ACC112 (cell line): ENCODE measurements around the gene FRY.

Source experiments
- H2AFZ ChIP-seq: fragments of 200-600 bp; sonication (generic); one replicate; pipeline ENCODE4 v1.6.0; 2017; ENCODE audit warnings: antibody characterized with exemption, low read length; ENCODE audit not compliant: unreplicated experiment
- H3K27ac ChIP-seq: fragments of 200-600 bp; sonication (generic); 2 replicates; pipeline ENCODE4 v1.5.1; 2014; ENCODE audit warnings: low read depth, mild to moderate bottlenecking, antibody characterized with exemption, low read length, moderate library complexity
- H3K27me3 ChIP-seq: fragments of 200-600 bp; sonication (generic); 2 replicates; pipeline ENCODE4 v1.6.1; 2014; ENCODE audit warnings: mild to moderate bottlenecking, antibody characterized with exemption, low read length, moderate library complexity, mixed read lengths; ENCODE audit not compliant: insufficient read depth
- H3K36me3 ChIP-seq: fragments of 200-600 bp; sonication (generic); 2 replicates; pipeline ENCODE4 v1.6.1; 2016; ENCODE audit warnings: mild to moderate bottlenecking, antibody characterized with exemption, low read length, moderate library complexity, mixed read lengths; ENCODE audit not compliant: insufficient read depth
- H3K4me1 ChIP-seq: fragments of 200-600 bp; sonication (generic); one replicate; pipeline ENCODE4 v1.6.1; 2016; ENCODE audit warnings: low read length, mixed read lengths; ENCODE audit not compliant: insufficient read depth, unreplicated experiment, control insufficient read depth
- H3K4me3 ChIP-seq: fragments of 200-600 bp; sonication (generic); 2 replicates; pipeline ENCODE4 v1.5.1; 2014; ENCODE audit warnings: mild to moderate bottlenecking, low read depth, low read length
- H3K79me2 ChIP-seq: fragments of 200-600 bp; sonication (generic); one replicate; pipeline ENCODE4 v1.6.0; 2016; ENCODE audit warnings: low read length; ENCODE audit not compliant: control insufficient read depth, unreplicated experiment, insufficient read depth

The FRY gene

DNA sequence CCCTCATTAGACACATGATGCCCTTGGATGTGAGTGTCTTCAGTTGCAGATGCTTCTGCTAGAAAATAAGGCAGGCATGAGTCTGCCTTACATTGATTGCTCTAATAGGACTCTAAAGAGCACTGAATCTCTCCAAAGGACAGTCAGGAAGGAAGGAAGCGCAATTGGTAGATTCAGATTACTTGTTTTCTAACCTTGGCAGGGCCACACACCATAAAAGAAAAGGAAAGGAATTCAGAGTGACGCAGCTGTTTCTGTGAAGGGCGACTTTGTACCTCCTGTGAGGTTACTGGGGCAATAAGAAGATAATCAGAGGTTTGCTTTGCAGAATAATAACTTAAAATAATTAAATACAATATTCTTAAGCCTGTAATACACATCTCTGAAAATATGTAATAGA lies 48.0 kb downstream of the FRY start:
- no peak overlapping the region for H2AFZ ChIP-seq
- no peaks in the 10 kb centered on the region for H3K27me3 ChIP-seq
- H3K36me3 ChIP-seq, result no peaks in the 10 kb centered on the region
- H3K79me2 ChIP-seq, result no peaks in the 10 kb centered on the region
- no peaks in the 10 kb centered on the region for H3K4me1 ChIP-seq
- H3K4me3 ChIP-seq, result no peak overlapping the region
- no peak overlapping the region for H3K27ac ChIP-seq

DNA sequence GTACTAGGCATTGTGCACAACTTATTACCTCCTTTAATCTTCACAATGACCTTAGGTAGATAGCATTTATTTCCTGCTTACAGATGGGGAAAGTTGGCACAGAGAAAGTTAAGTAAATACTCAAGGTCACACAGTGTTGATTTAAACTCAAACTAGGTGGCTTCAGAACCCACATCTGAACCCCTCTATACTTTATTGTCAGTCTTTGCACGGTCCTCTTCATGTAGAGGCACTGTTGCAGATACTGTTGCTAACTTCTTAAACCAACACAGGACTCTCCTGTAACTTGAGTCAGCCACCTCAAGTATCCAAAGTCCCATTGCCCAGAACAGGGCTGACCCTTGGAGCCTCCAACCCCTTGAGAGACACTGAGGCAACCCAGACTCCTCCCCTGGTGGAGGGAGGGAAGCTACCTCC lies 48.8 kb downstream of the FRY start:
- no peak overlapping the region for H2AFZ ChIP-seq
- H3K27me3 ChIP-seq, result no peaks in the 10 kb centered on the region
- no peak overlapping the region for H3K4me3 ChIP-seq
- H3K27ac ChIP-seq, result no peak overlapping the region
- no peaks in the 10 kb centered on the region for H3K36me3 ChIP-seq
- H3K4me1 ChIP-seq, result no peaks in the 10 kb centered on the region
- no peaks in the 10 kb centered on the region for H3K79me2 ChIP-seq

DNA sequence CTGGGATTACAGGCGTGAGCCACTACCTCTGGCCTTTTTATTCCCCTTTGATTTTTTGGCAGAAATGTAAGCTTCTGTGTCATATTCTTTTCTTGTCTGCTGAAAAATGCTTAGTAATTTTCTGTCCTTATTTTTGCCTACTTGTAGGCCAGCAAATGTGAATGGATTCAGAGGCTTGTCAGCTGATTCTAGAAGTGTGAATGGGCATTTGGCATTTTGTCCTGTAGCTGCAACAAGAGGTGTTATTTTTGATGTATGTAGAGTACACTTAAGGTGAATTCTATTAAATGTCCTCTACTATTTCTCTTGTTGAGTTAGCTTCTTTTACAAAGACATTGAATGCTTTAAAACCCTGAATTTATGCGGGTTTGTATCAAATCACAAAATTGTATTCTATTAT lies 50.0 kb downstream of the FRY start:
- Histone ChIP-seq H3K36me3 (no peaks in the 10 kb centered on the region), H3K4me3 (no peak overlapping the region), H2AFZ (no peak overlapping the region), H3K27ac (no peak overlapping the region), H3K27me3 (no peaks in the 10 kb centered on the region), H3K4me1 (no peaks in the 10 kb centered on the region), H3K79me2 (no peaks in the 10 kb centered on the region)

DNA sequence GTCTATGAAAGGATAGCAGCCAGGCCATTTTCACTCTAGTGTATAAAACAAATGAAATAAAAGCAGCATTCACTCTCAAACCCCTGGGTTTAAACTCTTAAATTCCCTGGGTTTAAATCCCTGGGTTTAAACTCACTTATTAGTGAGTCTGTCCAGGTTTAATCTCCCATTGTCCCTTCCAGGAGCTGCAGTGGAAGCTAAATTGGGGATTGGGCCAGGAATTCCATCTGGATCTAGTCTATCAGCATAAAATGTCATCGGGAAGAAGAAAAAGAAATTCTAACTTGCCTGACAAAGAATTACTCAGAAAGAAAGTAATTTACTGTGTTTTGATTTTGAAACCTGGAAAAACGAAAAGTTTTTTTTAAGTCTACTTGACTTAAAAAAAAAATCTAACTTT lies 54.8 kb downstream of the FRY start:
- Histone ChIP-seq H3K4me3 (no peak overlapping the region), H2AFZ (no peak overlapping the region), H3K79me2 (no peaks in the 10 kb centered on the region), H3K36me3 (no peaks in the 10 kb centered on the region), H3K27me3 (no peaks in the 10 kb centered on the region), H3K4me1 (no peaks in the 10 kb centered on the region), H3K27ac (no peak overlapping the region)

DNA sequence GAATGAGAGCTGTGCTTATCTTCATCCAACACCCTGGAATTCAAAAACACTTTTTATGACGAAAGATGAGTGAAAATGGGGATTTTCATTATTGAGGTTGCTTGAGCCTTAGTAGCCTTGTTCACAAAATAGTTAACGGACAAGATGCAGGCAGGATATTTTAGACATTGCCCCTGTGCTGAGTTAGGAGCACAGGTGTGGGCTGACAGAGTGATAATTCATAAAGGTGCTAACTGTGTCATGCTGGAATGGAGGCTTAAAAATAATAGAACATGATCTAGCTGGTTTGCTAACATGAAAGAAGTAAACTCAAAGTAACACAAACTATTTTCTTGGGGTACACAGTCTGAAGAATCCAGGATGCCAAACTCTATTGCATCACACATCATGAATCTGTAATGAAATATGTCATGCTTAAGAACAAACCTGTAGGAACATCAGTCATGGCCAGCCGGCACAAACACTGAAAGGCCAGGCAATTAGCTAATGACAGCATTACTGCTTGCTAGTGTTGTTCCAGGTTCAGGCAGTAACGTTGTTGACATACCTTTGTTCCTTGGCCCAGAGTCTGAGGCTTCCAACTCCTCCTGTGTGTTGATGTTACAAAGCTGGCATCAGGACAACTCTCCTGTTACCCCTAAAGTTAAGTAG lies 55.3 kb downstream of the FRY start:
- Histone ChIP-seq H3K4me3 (no peak overlapping the region), H3K79me2 (no peaks in the 10 kb centered on the region), H3K36me3 (no peaks in the 10 kb centered on the region), H3K4me1 (no peaks in the 10 kb centered on the region), H3K27ac (no peak overlapping the region), H3K27me3 (no peaks in the 10 kb centered on the region), H2AFZ (no peak overlapping the region)

DNA sequence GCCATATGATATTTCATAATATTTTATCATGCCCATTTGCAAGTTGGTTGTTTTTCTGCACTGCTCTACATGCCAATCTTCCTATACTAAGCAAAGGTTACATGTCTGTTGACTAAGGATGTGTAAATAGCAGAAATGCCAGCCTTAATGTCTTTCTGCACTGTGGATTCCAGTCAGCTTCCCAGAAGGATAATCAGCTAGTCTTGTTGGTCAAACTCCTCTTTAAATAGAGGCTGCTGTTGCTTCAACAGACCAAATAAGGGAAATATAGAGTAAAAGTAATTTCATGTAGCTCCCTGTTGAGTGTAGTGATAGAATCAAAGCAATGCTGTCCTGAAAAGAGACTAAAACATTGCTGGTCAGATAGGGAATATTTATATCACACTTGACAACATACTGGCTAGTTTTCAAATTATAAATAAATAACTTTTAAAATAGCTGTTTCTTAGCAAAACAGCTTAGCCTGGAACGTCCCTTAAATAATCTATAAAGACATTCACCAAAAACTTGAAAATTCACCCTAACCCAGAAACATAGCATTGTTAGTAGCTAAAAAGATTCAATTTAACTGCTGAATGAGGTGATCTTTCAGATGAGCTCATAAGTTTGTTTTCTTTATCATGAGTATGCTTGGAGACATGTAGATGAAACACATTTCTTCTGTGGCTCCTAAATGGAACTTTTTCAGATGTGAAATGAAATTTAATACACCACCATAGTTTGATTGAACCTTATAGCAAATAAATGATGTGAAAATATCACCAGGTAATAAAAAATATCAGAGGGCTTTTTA lies 56.6 kb downstream of the FRY start:
- H3K79me2 ChIP-seq, result no peaks in the 10 kb centered on the region
- no peak overlapping the region for H2AFZ ChIP-seq
- no peaks in the 10 kb centered on the region for H3K27me3 ChIP-seq
- no peak overlapping the region for H3K4me3 ChIP-seq
- H3K4me1 ChIP-seq, result no peaks in the 10 kb centered on the region
- no peaks in the 10 kb centered on the region for H3K36me3 ChIP-seq
- no peak overlapping the region for H3K27ac ChIP-seq

DNA sequence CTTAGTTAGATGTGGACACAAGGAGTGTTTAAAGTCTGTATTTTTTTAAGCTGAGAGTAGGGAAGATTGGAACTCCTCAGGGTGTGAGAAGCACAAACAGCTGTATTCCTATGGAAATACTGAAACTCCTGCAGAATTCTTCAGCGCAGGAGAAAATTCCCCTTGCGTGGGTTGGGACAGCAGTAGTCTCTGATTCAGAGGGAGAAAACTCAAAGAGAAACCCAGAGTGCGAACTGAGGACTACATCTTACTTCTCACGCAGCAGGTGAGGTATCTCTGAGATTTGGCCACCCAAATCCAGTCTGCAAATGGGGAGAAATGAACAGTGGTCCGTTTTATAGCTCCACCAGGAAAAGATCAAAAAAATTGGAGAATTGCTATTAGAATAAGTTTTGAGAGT lies 60.9 kb downstream of the FRY start:
- no peaks in the 10 kb centered on the region for H3K27me3 ChIP-seq

DNA sequence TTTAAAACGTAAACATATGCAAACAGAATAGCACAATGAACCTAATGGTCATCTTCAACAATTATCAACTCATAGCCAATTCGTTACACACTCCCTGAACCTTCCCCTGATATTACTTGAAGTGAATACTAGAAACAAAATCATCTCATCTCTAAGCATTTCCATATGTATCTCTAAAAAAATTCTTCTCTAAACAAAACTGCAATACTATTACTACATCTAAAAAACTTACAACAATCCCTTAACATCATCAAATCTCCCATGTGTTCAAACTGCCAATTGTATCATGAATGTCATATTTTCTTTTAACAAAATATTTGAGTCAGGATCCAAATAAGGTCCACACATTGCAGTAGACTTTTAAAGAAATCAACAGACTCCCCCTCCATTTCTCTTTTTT lies 61.4 kb downstream of the FRY start:
- Histone ChIP-seq H3K79me2 (no peaks in the 10 kb centered on the region), H3K27ac (no peak overlapping the region), H3K4me1 (no peaks in the 10 kb centered on the region), H2AFZ (no peak overlapping the region), H3K27me3 (no peaks in the 10 kb centered on the region), H3K36me3 (no peaks in the 10 kb centered on the region), H3K4me3 (no peak overlapping the region)

More for the DNA sequence above, 60.9 kb downstream of the FRY start:
- Histone ChIP-seq H3K4me3 (no peak overlapping the region), H3K79me2 (no peaks in the 10 kb centered on the region), H2AFZ (no peak overlapping the region), H3K4me1 (no peaks in the 10 kb centered on the region), H3K36me3 (no peaks in the 10 kb centered on the region), H3K27ac (no peak overlapping the region)

DNA sequence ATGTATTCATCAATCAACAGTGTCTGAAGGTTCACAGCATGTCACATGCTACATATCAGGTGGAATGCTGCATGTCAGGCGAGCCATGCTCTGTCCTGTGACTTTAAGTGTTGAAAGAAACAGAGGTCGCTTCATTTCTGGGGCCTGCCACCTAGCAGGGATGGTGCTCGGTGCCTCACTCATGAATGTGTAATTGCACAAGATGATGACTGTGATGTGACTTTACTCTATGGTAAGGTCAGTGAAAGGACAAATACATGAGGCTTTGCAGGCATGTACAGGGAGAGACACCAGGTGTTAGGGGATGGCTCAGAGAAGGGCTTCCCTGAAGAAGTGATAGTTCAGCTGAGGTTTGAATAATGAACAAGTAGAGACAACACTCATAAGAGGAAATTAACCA lies 66.7 kb downstream of the FRY start:
- H3K4me1 ChIP-seq, result no peaks in the 10 kb centered on the region
- no peaks in the 10 kb centered on the region for H3K27me3 ChIP-seq
- no peaks in the 10 kb centered on the region for H3K79me2 ChIP-seq
- no peaks in the 10 kb centered on the region for H3K36me3 ChIP-seq
- no peak overlapping the region for H2AFZ ChIP-seq
- H3K4me3 ChIP-seq, result no peak overlapping the region
- H3K27ac ChIP-seq, result no peak overlapping the region

DNA sequence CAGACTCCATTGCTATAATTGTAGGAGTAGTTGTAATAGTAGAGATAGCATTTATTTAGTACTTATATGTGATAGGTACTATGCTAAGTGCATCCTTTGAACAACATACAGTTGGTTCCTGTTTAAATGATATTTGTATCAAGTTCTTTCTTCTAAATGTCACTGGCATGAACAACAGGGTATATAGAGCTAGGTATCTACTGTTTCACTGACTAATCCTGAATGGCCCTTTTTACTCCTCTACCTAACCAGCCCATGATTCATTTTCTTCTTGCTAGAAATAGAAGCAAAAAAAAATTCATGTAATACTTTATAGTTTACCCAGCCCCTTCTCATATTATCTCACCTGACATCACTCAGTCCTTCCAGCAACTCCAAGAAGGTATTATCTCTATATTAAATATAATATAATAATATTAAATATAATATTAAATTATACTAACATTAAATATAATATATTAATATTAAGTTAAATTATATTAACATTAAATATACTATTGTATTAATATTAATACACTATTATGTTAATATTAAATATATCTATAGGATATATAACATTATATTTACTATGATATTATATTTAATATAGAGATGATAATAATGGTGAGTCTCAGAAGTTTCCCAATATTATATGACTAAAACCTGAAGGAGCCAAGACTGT lies 74.2 kb downstream of the FRY start:
- no peaks in the 10 kb centered on the region for H3K4me1 ChIP-seq
- no peaks in the 10 kb centered on the region for H3K27me3 ChIP-seq
- no peak overlapping the region for H2AFZ ChIP-seq
- H3K27ac ChIP-seq, result no peak overlapping the region
- no peaks in the 10 kb centered on the region for H3K36me3 ChIP-seq
- H3K4me3 ChIP-seq, result no peak overlapping the region
- H3K79me2 ChIP-seq, result no peaks in the 10 kb centered on the region

DNA sequence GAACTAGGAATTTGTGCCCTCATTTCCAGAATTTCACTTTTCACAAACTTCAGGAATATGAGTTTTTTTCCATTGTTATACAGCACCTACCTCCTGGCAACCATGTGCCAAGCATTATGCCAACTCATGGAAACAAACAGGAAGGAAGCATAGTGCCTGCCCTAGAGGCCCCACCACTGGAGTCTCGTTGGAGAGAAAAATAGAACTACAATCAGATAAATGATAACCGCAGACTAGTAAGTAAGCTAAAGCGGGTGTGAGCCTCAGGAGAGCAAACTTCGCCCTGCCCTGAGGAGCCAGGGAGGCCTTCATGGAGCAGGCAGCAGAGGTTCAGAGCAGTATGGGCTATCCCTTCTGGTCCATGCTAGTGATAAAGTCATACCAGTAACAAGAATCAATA lies 75.9 kb downstream of the FRY start:
- Histone ChIP-seq H3K4me3 (no peak overlapping the region), H3K27ac (no peak overlapping the region), H3K27me3 (no peaks in the 10 kb centered on the region), H3K79me2 (no peaks in the 10 kb centered on the region), H2AFZ (no peak overlapping the region), H3K36me3 (no peaks in the 10 kb centered on the region), H3K4me1 (no peaks in the 10 kb centered on the region)
